Spleen (tissue), 7 donors: Measurements from ENCODE around the gene DARS2.

Source experiments
- CTCF ChIP-seq, 11 experiments: fragments of 200-600 bp in 7 of 11; fragments of 450-650 bp in 4 of 11; sonication (generic) in 4 of 11; IDR thresholded peaks in 8 of 11; conservative IDR thresholded peaks in 3 of 11; 1 replicate in 7 of 11; 2 replicates in 4 of 11; pipeline versions ENCODE4 v1.4.0 to v1.8.0; 2016 to 2021; ENCODE audit warnings: antibody characterized with exemption in 11 of 11, inconsistent platforms in 4 of 11, mild to moderate bottlenecking in 1 of 11
- POLR2A ChIP-seq, 3 donors: fragments of 450-650 bp; IDR thresholded peaks; one replicate each; pipeline ENCODE4 v1.5.1; 2017; ENCODE audit warnings: antibody characterized with exemption in 3 of 3, mild to moderate bottlenecking in 1 of 3
- donor health status: DM: no; HTN: no; CAD: no; lungs with moderate emphysema.
- donor health status: DM: no; HTN: no; CAD: no.
- donor health status: DM: no; HTN: no; CAD: no.

GRCh38 chr1:173862769-173863223 lies 38.3 kb downstream of the DARS2 start:
- TF ChIP-seq CTCF (IDR thresholded peaks at IDR 0.05 in 8 of 11, conservative IDR thresholded peaks at IDR 0.05 in 3 of 11) (no peak), POLR2A (IDR thresholded peaks at IDR 0.05) (no peak)
